Erythroblast (primary cell): ENCODE results near the gene CP.

Source experiments
- GATA1 ChIP-seq: IDR thresholded peaks from 2 replicates; pipeline ENCODE4 v1.6.1; 2011; ENCODE audit warnings: low read depth, mild to moderate bottlenecking, control low read depth, low read length, moderate library complexity
- POLR2A ChIP-seq: IDR thresholded peaks from 2 replicates; pipeline ENCODE4 v1.6.1; 2011; ENCODE audit warnings: mild to moderate bottlenecking, low read length

- TF ChIP-seq POLR2A (no peak), GATA1 (no peak)
Observed at GRCh38 chr3:149216193-149216869, 5.3 kb downstream of the CP start.
